SIG-M5 (cell line): ENCODE data around the gene CEP131.

ENCODE experiments used
- DNase-seq: peaks from one replicate; lab custom pipeline; 2025; lab: John Stamatoyannopoulos, UW

CEP131 gene

DNA sequence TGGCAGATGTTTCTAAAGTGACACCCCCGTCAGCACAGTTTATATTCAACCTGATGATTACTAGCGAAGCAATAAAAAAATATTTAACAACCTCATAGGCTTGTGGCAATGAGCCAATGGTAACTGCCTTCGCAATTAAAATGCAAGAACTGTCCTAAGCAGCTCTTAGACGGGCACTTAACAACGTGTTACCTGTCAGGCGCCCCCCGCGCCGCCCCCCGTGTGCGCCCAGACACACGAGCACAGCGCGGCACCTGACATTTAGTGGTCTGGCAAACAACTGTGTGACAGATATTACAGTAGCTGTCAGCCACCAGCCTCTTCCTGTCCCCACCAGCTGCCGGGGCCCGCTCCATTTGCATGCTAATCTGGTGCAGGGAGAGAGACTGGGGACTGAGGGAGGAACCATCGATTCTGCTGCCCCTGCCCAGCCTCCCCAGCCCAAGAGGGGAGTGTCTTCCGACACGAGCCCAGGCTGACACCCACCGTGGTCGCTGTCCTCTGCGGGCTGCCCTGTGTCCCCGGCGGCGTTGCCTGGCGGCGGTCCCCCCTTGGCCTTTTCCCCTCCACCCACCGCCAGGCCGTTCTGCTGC lies 29.0 kb upstream of the CEP131 start:
- DNase-seq: no peak

DNA sequence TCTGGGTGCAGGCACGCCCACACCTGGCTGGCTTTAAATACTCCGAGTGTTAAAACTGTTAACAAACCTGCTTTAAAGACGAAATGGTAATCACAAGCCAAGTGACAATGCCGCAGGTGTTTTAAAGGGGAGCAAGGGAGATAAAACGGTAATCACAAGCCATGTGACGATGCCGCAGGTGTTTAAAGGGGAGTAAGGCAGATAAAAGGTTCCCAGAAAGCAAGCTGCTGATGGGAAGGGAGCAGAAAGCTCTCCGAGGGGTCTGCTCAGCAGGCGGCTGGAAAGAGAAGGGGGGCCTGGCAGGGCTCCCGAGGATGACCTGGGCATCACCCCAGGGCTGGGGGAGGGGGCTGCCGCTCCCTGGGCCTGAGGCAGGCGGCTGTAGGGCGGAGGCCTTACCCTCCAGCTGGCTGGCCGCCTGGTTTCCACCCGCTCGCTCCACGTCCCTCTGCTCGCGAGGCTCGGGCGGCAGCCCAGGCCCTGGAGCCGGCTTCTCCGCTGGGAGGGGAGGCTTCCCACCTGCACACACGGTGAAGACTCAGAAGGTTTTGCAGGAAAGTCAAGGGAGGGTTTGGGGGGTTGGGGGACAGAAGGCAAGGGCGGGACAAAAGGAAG lies 28.4 kb upstream of the CEP131 start:
- no peak for DNase-seq

DNA sequence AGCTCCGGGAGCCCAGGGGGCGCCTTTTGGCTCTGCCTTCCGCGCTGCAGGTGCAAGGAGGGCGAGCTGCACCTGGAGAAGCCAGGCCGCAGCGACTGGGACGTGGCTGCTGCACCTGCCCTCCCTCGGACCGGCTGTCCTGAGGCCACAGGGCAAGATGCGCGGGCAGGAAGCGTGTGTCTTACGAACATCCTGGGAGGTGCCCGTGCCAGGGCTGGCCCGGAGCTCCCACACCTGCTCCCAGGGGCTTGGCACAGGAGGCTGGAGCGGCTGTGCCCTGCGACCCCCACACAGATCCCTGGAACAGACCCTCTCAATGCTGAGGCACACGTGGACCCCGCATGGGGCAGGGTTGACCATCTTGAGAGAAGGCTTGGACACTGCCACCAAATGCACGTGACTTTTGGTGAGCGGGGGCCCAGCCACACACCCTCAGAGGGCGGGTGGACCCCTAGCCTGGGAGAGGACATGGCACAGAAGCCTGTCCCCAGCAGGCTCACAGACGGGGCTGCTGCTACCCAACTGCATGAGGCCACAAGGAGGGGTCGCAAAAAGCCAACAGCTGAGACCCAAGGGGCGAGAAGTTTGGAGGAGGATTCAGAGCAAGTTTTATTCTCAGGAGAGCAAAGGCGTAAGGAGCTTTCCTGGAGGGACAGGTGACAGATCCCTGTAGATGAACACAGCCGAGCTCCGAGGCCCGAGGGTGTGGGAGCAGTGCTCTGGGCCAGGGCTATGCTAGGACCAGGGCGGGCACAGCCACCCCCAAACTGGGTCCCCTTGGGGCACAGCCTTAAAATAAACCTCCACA lies 27.7 kb upstream of the CEP131 start:
- DNase-seq: no peak

DNA sequence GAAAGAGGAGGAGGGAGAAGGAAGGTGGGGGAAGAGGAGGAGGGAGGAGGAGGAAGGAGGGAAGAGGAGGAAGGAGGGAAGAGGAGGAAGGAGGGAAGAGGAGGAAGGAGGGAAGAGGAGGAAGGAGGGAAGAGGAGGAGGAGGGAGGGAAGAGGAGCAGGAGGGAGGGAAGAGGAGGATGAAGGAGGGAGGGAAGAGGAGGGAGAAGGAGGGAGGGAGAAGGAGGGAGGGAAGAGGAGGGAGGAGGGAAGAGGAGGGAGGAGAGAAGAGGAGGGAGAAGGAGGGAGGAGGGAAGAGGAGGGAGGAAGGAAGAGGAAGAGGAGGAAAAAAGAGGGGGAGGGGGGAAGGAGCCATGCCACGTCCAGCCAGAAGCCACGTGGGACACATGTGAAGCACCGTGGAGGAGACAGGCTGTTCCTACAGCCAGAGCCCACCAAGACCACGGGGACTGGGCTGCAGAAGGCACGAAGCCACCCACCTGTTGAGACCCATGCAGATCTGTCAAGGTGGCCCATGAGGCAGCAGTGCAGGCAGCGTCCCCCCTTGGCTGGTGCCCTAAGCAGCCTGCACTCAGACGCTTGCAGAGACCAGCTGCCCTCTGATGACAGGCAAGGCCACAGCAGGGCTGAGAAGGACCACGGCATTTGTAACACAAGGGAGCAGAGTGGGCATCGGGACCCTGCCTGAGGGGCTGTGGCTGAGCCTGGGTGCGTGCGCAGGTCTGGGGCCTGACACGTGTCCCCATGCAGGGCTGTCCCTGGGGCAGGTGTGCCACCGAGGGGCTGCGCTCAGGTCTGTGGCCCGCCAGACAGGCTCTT lies 26.7 kb upstream of the CEP131 start:
- no peak for DNase-seq

DNA sequence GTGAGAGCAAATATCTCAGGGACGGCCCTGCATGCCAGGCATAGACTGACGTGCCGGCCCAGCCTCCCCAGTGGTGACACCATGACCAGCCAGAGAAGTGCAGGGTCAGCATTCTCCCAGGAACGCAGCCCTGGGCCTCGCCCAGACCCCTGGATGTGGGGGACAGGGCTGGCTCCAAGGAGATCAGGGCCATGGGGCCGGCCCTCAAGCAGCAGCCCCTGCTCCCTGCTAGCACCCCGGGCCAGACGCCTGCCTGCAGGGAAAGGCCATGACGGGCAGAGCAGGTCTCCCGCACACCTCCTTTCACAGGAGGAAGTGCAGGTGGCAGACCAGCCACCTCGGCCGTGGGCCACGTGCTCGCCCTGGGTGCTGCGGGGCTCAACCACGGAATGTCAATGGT lies 25.9 kb upstream of the CEP131 start:
- DNase-seq: no peak

DNA sequence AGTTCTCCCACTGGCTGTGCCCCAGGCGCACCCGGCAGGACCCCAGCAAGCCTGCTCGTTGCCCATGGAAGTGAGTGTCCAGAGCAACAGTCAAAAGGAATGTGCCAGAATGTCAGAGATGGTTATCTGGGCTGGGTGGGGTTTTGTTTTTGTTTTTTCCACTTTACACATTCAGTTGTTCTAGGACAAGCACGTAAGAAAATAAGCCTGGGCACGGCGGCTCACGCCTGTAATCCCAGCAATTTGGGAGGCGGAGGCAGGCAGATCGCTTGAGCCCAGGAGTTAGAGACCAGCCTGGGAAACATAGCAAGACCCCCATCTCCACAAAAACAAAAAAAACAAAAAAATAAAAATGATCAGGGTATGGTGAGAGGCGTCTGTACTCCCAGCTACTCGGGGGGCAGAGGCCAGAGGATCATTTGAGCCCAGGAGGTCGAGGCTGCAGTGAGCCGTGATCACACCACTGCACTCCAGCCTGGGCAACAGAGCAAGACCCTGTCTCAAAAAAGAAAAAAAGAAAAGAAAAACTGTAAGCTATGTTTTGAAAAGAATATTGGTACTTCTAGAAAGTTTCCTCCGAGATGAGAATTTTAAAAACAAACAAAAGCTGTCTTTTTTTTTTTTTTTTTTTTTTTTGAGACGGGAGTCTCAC lies 24.7 kb upstream of the CEP131 start:
- no peak for DNase-seq

DNA sequence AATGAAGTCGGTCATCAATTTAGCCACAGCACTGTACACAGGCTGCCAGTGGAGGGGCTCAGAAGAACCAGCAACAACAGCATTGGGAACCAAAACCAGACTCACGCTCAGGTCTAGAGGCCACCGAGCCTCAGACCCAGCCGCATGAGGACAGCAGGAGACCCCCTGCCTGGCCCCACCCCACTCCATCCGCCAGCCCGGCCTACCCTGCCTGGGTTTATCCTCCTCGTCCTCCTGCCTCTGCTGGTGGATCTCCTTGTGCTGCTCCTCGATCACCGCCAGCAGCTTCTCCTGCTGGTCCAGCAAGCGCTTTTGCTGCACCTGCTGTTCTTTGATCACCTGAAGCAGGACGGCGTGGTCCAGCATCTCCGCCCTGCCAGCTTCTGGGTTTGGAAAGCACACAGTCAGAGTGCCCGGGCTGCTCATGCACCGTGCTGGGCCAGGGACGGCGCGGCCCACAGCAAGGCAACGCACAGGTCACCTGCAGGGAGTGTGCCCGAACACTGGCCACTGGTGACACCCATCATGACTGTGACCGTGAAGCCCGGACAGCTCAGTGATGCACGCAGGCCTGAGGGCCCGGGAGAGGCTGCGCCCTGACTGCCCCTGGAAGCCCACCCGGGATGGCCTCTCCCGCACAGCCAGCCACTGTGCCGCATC lies 24.0 kb upstream of the CEP131 start:
- no peak for DNase-seq

DNA sequence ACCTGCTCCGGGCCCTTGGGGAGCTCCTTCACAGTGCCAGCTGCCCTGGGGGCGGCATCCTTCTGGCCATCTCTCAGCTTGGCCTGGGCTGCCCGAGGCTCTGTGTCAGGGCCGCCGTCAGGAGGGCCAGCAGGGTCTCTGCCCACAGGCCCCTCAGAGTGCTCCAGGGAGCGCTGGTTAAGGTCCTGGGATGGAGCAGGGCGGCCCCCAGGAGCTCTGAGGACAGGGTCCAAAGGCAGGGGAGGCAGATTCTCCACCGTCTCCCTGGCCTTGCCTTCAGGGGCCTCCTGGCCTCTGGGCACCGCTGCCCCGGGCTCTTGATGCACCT lies 23.5 kb upstream of the CEP131 start:
- no peak for DNase-seq

DNA sequence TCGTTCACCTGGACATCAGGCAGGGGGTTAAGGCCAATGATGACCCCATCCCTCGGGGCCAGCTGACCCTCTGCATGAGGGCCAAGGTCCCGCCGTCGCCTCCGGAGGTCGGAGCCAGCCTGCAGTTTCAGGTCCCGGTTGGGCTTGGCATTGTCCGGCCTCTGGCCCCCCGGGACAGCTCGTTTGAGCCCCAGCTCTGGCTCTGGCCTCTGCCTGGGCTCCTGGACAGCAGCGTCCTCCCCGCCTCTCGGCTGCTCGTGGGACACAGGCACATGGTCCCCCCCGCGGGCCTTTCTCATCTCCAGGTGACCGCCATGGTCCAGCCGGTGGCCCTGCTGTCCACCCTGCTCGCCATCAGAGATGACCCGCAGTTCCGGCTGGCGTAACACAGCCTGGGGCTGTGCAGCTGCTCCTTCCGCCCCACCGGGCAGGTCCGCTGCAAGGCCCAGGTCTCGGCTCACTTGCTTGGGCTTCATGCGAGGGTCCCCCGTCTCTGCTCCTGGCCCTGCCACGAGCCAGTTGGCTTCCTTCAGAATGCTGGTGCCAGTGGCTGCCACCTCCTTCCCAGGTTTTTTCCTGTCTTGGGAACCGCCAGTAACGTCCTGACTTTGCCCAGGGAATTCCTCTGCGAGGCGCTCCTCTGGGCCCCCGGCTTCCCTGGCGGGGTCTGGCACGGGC lies 23.0 kb upstream of the CEP131 start:
- no peak for DNase-seq

DNA sequence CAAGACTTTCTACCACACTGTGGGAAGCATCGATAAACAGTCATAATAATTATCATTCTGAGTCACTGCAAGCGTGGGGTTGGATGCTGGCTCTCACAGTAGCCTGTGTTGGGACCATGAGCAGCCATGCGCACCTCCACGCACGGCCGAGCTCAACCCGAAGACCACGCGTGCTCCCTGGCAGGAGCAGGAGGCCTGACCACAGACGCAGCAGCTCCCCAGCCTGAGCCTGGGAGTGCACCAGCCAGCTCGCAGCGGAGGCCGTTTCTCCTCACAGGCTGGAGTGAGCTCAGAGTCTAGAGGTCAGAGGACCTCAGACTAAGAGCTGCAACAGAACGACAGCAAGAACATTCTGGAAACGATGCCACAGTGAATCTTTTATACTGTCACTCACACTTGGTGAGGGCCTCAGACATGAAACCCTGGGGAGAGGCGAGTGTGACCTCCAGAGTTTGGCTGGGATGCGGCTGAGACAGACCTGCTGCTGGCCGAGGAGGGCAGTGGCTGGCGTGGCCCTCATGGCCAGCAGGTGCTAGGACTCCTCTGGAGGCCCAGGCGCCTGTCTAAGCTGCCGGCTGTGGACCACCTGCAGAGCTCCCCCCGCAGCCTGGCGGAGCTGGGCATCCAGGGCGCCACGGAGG lies 22.4 kb upstream of the CEP131 start:
- no peak for DNase-seq

DNA sequence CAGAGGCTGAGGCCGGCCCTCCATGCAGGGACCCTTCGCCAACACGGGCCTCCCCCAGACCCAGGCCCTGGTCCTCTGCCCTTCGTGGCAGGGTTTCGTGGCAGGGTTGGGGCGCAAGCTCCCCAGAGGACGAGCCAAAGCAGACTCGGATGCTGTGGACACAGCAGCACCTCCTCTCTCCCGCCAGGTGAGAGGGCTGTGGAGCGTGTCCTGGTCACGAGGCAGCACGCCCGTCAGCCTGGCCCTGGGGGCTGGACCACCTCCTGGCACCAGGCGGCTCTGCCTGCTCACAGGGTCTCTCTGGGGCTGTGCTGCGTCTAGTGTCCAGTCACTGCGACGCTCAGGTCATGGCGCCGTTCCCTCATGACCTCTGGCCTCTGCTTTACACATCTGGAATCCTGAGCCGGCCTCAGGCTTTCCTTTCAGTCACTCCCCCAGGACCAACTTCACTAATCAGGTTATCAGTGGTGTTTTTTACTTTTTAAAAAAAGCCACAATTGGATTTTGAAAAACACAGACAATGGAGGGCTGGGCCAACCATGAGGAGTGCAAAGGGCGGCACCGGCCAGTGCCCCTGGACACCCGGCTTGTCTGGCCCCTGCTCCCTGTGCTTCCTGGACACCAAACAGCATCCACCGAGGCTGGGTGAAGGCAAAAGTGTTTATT lies 21.7 kb upstream of the CEP131 start:
- DNase-seq: no peak

DNA sequence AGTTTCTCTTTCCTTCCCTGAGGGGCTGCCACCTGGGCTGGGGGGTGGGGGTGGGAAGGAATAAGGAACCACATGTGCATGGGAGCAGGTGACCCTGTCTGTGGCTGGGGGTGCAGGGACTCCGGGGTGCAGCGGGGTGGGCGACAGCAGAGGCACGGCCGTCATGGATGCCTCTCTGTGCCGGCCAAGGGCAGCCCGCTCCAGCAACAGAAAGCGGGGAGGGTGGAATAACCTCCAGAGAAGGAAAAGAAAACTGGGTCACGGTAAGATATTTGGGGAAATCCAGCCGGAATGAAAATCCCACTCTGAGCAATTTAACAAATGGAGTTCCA lies 20.5 kb upstream of the CEP131 start:
- DNase-seq: no peak

DNA sequence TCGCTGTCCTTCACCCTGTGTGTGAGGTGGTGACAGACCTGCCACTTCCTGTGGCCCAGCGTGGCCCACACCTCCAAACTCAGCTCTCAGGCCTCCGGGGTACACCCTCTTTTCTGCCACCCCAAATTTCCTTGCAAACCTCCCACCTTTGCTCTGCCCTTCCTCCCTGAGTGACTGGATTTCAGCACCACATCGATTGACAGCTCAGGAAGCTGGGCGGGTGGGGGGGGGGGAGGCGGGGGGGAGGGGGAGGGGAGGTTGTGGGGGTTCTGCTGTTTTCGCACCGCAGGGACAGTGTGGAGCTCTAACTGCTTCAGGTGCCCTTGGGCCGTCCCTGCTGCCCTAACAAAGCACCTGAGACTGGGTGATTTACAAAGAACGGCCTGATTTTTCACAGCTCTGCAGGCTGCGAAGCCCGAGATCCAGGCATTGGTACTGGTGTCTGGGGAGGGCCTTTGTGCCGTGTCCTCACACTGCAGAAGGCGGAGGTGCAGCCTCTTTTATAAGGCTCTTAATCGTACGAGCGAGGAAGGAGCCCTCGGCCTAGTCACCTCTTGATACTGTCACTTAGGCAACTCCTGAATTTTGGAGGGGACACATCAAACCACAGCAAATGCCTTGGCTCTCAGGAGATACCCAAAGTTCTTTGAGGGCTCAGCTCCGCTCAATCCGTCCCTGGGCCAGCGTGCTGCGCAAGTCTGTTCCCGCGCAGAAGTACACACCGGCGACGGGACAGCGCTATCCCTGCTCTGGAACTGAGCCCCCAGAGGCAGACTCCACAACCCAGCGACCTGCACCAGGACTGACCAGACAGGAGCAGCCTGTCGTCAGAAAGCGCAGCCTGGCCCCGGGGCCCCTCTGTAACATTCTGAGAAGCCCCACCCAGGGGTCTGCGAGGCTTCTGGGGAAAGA lies 19.9 kb upstream of the CEP131 start:
- no peak for DNase-seq

DNA sequence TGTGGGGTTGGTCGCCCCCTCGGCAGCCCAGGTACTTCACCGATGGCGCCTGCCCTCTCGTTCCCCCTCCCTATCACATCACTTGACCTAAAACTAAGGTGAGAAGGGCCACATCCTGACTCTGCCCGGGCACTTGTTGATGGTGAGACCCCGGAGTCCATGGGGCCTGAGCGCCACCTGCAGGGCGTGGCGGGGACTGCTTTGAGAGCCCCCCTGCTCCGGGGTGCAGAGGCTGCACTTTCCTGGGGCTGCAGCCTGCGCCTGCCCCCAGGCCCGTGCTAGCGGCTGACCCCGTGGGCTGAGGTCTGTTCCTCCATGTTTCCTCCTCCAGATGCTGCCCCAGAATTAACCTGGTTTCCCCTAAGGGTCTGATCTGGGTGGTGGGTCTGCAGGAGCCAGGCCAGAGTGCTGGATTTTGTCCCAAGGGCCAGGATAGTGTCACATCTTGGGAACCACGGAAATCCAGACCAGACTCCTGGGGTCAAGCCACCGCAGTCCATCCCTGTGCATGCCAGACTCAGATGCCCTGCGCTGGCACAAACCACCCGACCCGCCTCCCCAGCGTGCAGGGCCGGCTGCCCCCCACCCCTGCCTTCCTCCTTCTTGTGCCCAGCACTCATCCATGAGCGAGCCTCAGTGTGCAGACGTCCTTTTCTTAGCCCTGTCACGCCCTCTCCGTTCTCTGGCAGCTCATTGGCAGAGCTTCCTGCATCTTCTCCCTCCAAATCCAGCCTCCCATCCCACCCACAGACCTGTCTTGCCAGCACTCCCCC lies 19.1 kb upstream of the CEP131 start:
- DNase-seq: no peak

DNA sequence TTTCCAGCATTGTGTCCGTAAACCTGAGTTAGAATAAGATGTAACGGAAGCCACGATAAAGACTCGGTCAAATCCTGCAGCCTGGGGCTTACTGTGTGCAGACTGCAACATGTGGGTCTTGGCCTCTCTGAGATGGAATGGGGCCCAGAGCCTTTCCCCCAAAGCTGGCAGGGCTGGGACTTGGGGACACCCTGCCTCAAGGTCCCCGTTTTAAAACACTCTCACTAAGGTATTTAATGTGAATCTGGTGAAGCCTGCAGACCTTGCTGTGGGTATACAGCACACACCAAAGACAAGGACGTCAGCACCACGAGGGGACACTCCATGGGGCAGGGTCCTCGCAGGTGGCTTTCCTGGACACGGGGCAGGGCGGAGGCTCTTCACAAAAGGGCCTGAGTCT lies 18.4 kb upstream of the CEP131 start:
- DNase-seq: no peak

DNA sequence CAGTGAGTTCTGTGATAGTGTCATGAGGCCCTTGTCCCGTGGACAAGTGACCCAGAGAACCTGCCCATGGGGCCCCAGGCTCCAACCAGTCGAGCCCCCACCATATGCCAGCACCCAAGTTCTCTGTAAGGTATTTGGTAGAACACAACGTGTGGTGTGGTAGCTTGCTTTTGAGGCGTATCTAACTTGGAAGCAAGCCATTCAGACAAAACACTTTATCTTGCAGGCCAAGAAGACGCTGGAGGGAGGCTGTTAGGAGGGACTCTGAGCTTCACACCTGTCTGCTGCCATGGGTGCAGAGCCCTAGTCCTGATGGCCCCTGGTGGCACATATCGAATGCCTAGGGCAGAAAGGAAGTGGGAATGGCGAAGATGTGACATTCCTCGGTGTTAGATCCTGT lies 18.0 kb upstream of the CEP131 start:
- DNase-seq: no peak

DNA sequence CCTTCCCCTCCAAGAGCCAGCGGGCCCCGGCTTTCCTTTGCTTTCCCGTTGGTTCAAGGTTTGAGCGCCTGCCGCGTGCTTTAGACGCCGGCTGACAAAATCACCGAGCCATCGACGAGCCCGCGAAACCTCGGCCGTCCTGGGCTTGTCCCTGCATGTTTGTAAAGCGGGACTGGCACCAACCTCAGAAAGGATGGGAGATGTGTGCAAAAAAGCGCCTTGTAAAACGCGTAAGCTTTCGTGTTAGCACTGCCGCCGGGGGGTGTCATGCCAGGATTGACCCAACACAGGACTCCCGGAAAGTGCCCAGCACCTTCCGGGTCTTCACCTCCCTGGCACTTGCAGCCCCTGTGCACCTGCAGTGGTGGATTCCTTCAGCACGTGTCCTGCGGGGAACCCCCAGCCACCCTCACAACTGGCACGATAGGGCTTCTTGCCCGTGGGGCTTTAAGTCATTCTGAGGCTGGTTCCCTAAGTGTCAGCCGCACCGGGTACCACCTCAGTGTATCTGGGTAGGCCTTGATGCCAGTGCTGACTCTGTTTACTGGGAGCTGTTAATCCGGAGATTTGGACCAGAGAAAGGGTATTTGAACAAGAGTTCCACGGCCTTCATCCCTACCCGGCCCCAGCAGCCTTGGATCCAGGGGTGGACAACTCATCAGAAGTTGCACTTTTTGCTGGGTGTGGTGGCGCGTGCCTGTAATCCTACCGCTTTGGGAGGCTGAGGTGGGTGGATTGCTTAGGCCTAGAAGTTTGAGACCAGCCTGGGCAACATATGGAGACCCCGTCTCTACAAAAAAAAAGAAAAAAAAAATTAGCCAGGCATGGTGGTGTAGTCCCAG lies 17.2 kb upstream of the CEP131 start:
- no peak for DNase-seq
